Vagina (tissue), 2 donors: ENCODE measurements around the gene WNT7B.

ENCODE experiments used
- POLR2A ChIP-seq, 2 donors: fragments of 450-650 bp; IDR thresholded peaks; one replicate each; pipeline ENCODE4 v1.6.1; 2017; ENCODE audit warnings: antibody characterized with exemption in 2 of 2, mild to moderate bottlenecking in 2 of 2, moderate library complexity in 2 of 2
- POLR2AphosphoS5 ChIP-seq, 2 donors: sonication (generic); formaldehyde crosslinking; IDR thresholded peaks; one replicate each; pipeline ENCODE4 v1.9.0; 2017; ENCODE audit warnings: antibody characterized with exemption in 2 of 2, mild to moderate bottlenecking in 2 of 2, low read depth in 1 of 2; ENCODE audit not compliant: insufficient read depth in 1 of 2
- TF ChIP-seq, protein P1 (sequence below), 3 experiments: fragments of 450-650 bp in 2 of 3; fragments of 200-600 bp in 1 of 3; sonication (generic) in 1 of 3; IDR thresholded peaks; one replicate each; pipeline ENCODE4 v1.5.1; 2017 to 2019; ENCODE audit warnings: antibody characterized with exemption in 3 of 3, mild to moderate bottlenecking in 2 of 3, moderate library complexity in 2 of 3

DNA sequence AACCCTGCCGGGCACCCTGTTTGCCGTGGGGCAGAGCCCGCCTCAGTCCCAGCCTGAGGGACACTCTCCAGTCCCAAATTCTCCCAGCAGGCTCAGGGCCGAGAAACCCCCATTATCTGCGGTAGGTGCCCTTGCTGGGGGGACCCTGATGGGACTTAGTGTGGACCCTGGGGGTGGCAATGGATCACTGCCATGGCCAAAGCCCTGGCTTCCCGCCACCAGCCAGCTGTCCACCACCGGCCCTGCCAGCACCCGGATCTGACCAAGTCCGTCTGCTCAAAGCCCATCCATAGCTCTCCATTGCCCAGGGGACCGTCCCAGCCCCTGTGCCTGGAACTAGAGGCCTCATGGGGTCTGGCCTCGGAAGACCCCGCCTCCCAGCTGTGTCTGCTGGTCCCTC is 24.4 kb downstream of the WNT7B start:
- TF ChIP-seq, protein P1, sequence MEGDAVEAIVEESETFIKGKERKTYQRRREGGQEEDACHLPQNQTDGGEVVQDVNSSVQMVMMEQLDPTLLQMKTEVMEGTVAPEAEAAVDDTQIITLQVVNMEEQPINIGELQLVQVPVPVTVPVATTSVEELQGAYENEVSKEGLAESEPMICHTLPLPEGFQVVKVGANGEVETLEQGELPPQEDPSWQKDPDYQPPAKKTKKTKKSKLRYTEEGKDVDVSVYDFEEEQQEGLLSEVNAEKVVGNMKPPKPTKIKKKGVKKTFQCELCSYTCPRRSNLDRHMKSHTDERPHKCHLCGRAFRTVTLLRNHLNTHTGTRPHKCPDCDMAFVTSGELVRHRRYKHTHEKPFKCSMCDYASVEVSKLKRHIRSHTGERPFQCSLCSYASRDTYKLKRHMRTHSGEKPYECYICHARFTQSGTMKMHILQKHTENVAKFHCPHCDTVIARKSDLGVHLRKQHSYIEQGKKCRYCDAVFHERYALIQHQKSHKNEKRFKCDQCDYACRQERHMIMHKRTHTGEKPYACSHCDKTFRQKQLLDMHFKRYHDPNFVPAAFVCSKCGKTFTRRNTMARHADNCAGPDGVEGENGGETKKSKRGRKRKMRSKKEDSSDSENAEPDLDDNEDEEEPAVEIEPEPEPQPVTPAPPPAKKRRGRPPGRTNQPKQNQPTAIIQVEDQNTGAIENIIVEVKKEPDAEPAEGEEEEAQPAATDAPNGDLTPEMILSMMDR (IDR thresholded peaks at IDR 0.05): no peak
- no peak for TF ChIP-seq POLR2AphosphoS5 (IDR thresholded peaks at IDR 0.05; ENCODE audit: insufficient read depth in 1 of 2, low read depth in 1 of 2)
- no peak for TF ChIP-seq POLR2A (IDR thresholded peaks at IDR 0.05)
